ENCODE data around the gene ADAMTS9. TPM values are rescaled to one million over a fixed set of nuclear protein-coding genes. Genes with fewer than 3 reads are reported as not detected.

The ADAMTS9 gene
- total RNA-seq, 2 donors from 2014 or later, result 104 to 420 TPM

- DNase-seq (ENCODE audit: low spot score) (no peak), ATAC-seq (ENCODE audit: insufficient number of reproducible peaks, low FRiP score, low read depth) (no peak)
- Histone ChIP-seq H3K27me3 (replicated peaks; ENCODE audit: insufficient read depth) (no peaks in the 10 kb centered on the region), H3K4me3 (no peak overlapping the region), H3K36me3 (peaks cover 3% of the 10 kb centered on the region), H3K27ac (no peak overlapping the region), H3K4me1 (ENCODE audit: control insufficient read depth in 1 of 2, low read depth in 2 of 2) (no peaks in the 10 kb centered on the region), H3K9me3 (no peaks in the 10 kb centered on the region)
- TF ChIP-seq, protein P1, sequence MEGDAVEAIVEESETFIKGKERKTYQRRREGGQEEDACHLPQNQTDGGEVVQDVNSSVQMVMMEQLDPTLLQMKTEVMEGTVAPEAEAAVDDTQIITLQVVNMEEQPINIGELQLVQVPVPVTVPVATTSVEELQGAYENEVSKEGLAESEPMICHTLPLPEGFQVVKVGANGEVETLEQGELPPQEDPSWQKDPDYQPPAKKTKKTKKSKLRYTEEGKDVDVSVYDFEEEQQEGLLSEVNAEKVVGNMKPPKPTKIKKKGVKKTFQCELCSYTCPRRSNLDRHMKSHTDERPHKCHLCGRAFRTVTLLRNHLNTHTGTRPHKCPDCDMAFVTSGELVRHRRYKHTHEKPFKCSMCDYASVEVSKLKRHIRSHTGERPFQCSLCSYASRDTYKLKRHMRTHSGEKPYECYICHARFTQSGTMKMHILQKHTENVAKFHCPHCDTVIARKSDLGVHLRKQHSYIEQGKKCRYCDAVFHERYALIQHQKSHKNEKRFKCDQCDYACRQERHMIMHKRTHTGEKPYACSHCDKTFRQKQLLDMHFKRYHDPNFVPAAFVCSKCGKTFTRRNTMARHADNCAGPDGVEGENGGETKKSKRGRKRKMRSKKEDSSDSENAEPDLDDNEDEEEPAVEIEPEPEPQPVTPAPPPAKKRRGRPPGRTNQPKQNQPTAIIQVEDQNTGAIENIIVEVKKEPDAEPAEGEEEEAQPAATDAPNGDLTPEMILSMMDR (IDR thresholded peaks at IDR 0.05), result no peak
Measured at GRCh38 chr3:64638981-64639481, 48.8 kb downstream of the ADAMTS9 start.

- H3K27ac ChIP-seq, result no peak overlapping the region
- no peak for DNase-seq (ENCODE audit: low spot score)
- H3K4me1 ChIP-seq (ENCODE audit: control insufficient read depth in 1 of 2, low read depth in 2 of 2), result no peaks in the 10 kb centered on the region
- no peak overlapping the region for H3K4me3 ChIP-seq
- no peaks in the 10 kb centered on the region for H3K27me3 ChIP-seq (replicated peaks; ENCODE audit: insufficient read depth)
- TF ChIP-seq, protein P1 (IDR thresholded peaks at IDR 0.05), result no peak
- H3K36me3 ChIP-seq, result peaks cover 8% of the 10 kb centered on the region
- H3K9me3 ChIP-seq, result no peaks in the 10 kb centered on the region
- ATAC-seq (ENCODE audit: insufficient number of reproducible peaks, low FRiP score, low read depth), result no peak
Measured at GRCh38 chr3:64638511-64638910, 49.3 kb downstream of the ADAMTS9 start.

GRCh38 chr3:64634417-64634816 is 53.4 kb downstream of the ADAMTS9 start:
- ATAC-seq (ENCODE audit: insufficient number of reproducible peaks, low FRiP score, low read depth), result no peak

DNA sequence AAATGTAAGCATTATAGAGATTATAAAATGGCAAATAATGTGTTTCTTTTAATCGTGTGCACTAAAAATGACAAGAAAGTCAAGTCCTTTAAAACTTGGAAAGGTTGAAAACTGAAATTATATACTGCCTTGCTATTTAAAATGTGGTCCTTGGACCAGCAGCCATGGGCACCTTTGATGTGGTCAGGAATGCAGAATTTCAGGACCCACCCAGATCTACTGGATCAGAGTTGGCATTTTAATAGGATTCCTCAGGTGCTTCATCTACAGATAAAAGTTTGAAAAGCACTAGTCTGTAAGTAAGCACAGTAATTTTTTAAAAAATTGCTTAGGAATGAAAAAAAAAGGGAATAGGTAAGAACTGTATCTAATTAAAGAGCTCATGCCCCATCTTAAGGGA is 55.8 kb downstream of the ADAMTS9 start:
- no peaks in the 10 kb centered on the region for H3K27me3 ChIP-seq (replicated peaks; ENCODE audit: insufficient read depth)
- no peaks in the 10 kb centered on the region for H3K9me3 ChIP-seq
- no peak overlapping the region for H3K4me3 ChIP-seq
- no peaks in the 10 kb centered on the region for H3K4me1 ChIP-seq (ENCODE audit: control insufficient read depth in 1 of 2, low read depth in 2 of 2)
- H3K27ac ChIP-seq, result no peak overlapping the region
- DNase-seq (ENCODE audit: low spot score) (no peak), ATAC-seq (ENCODE audit: insufficient number of reproducible peaks, low FRiP score, low read depth) (no peak)
- TF ChIP-seq, protein P1 (IDR thresholded peaks at IDR 0.05), result no peak
- peaks cover 19% of the 10 kb centered on the region for H3K36me3 ChIP-seq

More at GRCh38 chr3:64634417-64634816, 53.4 kb downstream of the ADAMTS9 start:
- no peaks in the 10 kb centered on the region for H3K4me1 ChIP-seq (ENCODE audit: control insufficient read depth in 1 of 2, low read depth in 2 of 2)
- H3K27ac ChIP-seq, result no peak overlapping the region
- no peaks in the 10 kb centered on the region for H3K9me3 ChIP-seq
- peaks cover 19% of the 10 kb centered on the region for H3K36me3 ChIP-seq
- TF ChIP-seq, protein P1 (IDR thresholded peaks at IDR 0.05), result no peak
- no peak overlapping the region for H3K4me3 ChIP-seq
- H3K27me3 ChIP-seq (replicated peaks; ENCODE audit: insufficient read depth), result no peaks in the 10 kb centered on the region
- DNase-seq (ENCODE audit: low spot score), result no peak

DNA sequence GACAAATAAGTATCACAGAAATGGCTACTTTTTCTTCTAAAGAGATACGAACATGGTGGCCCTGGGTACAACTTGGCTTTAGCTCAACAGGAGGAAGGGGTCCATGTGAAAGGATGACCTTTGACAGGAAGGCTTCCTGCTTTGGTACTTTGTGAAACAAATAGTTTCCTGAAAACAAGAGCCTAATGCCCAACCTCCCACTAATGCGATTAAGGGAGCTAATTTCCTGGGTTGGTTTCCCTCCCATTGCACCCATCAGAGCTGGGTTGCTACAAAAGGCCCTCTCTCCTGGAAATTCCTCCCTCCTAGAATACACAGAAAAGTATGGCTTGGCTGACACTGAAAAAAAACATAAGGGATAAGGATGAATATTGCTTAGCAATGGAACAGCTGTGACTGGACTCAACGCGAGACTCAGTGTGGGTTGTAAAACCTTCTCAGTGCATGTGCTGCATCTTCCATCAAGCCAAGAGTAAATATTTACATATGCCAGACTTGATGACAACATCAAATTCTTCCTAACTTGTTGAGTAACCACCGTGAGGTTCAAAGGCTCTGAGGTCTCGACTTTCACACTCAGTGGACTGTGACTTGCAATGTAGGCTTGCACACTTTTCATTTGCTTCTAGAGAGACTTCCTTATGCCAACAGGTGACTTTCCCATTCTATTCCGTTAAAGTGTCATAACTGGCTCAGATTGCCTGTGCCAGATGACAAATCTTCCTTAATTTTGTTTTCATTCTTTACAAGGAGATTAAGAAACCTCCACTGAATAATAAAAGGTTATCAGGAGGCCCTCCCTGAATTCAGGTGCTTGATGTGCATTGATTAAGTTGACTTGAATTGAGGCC is 60.1 kb downstream of the ADAMTS9 start:
- Histone ChIP-seq H3K9me3 (no peaks in the 10 kb centered on the region), H3K4me1 (ENCODE audit: control insufficient read depth in 1 of 2, low read depth in 2 of 2) (no peaks in the 10 kb centered on the region), H3K27me3 (replicated peaks; ENCODE audit: insufficient read depth) (no peaks in the 10 kb centered on the region), H3K27ac (no peak overlapping the region), H3K36me3 (peaks cover 15% of the 10 kb centered on the region), H3K4me3 (no peak overlapping the region)
- DNase-seq (ENCODE audit: low spot score), result no peak
- ATAC-seq (ENCODE audit: insufficient number of reproducible peaks, low FRiP score, low read depth), result no peak
- TF ChIP-seq, protein P1 (IDR thresholded peaks at IDR 0.05), result no peak

Measured in thoracic aorta (tissue), 2 donors.